ENCODE data around the gene FAM177A1. TPM values are rescaled to one million over a fixed set of nuclear protein-coding genes. Genes with fewer than 3 reads are reported as not detected.

The FAM177A1 gene
- polyA plus RNA-seq, 2 of the 4 experiments (the other 2 are of a cell fraction), result 76.9 to 102 TPM

DNA sequence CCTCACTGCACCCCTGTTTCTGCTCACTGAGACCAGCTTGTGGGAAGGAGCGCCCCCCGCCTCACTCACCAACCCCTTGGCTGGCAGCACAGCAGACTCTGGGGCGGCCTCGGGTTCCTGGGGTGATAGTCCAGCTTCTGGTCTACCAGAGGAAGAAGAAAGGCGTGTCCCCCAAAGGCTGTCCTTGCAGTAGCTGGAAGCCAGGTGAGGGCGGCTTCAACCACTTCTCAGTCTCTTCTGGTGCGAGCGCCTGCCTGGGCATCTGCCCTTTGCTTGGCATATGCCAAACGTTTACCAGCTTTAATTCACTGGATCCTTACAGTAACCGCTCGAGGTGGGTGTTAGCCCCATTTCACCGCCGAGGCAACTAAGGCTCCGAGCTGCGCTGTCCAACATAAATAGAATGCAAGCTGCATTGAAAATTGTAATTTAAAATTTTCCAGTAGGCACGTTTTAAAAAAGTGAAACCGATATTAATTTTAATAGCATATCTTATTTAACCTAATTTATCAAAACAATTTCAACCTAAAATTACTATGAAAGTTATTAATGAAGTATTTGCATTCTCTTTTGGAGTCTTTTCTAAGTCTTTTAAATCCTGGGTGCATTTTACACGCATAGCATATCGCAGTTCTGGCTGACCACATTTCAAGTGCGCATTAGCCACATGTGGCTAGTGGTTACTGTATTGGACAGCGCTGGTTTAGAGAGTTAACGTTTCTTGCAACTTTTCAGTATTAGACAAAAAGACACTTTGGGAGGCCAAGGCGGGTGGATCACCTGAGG, 872 bp downstream of the FAM177A1 start:
- DNase-seq (ENCODE audit: low read depth in 1 of 2, low spot score in 1 of 2) (peak; percentile 51 to 64), ATAC-seq (peak; percentile 70 to 72), FAIRE-seq (no peak)
- Histone ChIP-seq H3K4me1 (peaks cover 49% of the 10 kb centered on the region), H3K4me2 (peak overlapping the region; percentile 69), H3K27ac (peak overlapping the region; percentile 92 to 93), H3K4me3 (peak overlapping the region; percentile 82), H3K9me3 (no peaks in the 10 kb centered on the region)
- 9% methylated on average over 23 of the region's 23 CpGs for WGBS (ENCODE audit: missing lambda C conversion rate)
- ChIA-PET POLR2A (interaction anchor here (0.6 to 3.0 kb wide), 9 partner anchors 9 to 357 kb away, joined by 3 to 36 read pairs (median 8); partner anchors contain the start of genes NFKBIA, PPP2R3C, PRORP and PSMA6), CTCF (interaction anchor here (0.6 to 1.7 kb wide), 9 partner anchors 8 to 432 kb away, joined by 3 to 5 read pairs (median 3); partner anchors contain the start of gene PPP2R3C)
- no peak for TF ChIP-seq RARB (CRISPR knock-in tag; IDR thresholded peaks at IDR 0.05)
- no peak for TF ChIP-seq CBX8 (IDR thresholded peaks at IDR 0.05)
- no peak for TF ChIP-seq POLR2AphosphoS2 (conservative IDR thresholded peaks at IDR 0.05; ENCODE audit: low read length)
- no peak for TF ChIP-seq EP300 (IDR thresholded peaks at IDR 0.05)
- peak; percentile 69; the same call in 1 of the 2 replicates for TF ChIP-seq KDM1A (IDR thresholded peaks at IDR 0.05; ENCODE audit: low read depth)
- no peak for TF ChIP-seq RAD21 (conservative IDR thresholded peaks at IDR 0.05 in 1 of 2, IDR thresholded peaks at IDR 0.05 in 1 of 2)
- no peak for TF ChIP-seq ZSCAN20 (CRISPR knock-in tag; IDR thresholded peaks at IDR 0.05)
- TF ChIP-seq ESRRA (IDR thresholded peaks at IDR 0.05; ENCODE audit: borderline replicate concordance, low read length), result no peak
- no peak for TF ChIP-seq EHMT2 (IDR thresholded peaks at IDR 0.05; ENCODE audit: low read depth)
- TF ChIP-seq POLR2A (IDR thresholded peaks at IDR 0.05; ENCODE audit: low read length), result no peak
- TF ChIP-seq, protein P1, sequence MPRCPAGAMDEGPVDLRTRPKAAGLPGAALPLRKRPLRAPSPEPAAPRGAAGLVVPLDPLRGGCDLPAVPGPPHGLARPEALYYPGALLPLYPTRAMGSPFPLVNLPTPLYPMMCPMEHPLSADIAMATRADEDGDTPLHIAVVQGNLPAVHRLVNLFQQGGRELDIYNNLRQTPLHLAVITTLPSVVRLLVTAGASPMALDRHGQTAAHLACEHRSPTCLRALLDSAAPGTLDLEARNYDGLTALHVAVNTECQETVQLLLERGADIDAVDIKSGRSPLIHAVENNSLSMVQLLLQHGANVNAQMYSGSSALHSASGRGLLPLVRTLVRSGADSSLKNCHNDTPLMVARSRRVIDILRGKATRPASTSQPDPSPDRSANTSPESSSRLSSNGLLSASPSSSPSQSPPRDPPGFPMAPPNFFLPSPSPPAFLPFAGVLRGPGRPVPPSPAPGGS (IDR thresholded peaks at IDR 0.05), result no peak
- no peak for TF ChIP-seq CEBPB (IDR thresholded peaks at IDR 0.05)
- no peak for TF ChIP-seq RNF2 (IDR thresholded peaks at IDR 0.05; ENCODE audit: borderline replicate concordance, low read depth)
- no peak for TF ChIP-seq HEYL (CRISPR knock-in tag; IDR thresholded peaks at IDR 0.05)
- no peak for TF ChIP-seq TFCP2L1 (CRISPR knock-in tag; IDR thresholded peaks at IDR 0.05)
- no peak for TF ChIP-seq SMC3 (IDR thresholded peaks at IDR 0.05)
- TF ChIP-seq GATA3 (IDR thresholded peaks at IDR 0.05; ENCODE audit: borderline replicate concordance), result peak; percentile 4; the same call in 1 of the 2 replicates
- TF ChIP-seq, protein P2, sequence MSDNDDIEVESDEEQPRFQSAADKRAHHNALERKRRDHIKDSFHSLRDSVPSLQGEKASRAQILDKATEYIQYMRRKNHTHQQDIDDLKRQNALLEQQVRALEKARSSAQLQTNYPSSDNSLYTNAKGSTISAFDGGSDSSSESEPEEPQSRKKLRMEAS (IDR thresholded peaks at IDR 0.05), result 0 out of 2 replicates have a peak, but pooled peaks have one; percentile 6
- no peak for TF ChIP-seq FOSL2 (IDR thresholded peaks at IDR 0.05)
- no peak for TF ChIP-seq FOSL2 (CRISPR knock-in tag; IDR thresholded peaks at IDR 0.05)
- no peak for TF ChIP-seq HOXA7 (CRISPR knock-in tag; IDR thresholded peaks at IDR 0.05)
- TF ChIP-seq NFE2L2 (conservative IDR thresholded peaks at IDR 0.05; ENCODE audit: low read length), result no peak
- no peak for TF ChIP-seq RFX5 (IDR thresholded peaks at IDR 0.05)
- TF ChIP-seq, protein P3, sequence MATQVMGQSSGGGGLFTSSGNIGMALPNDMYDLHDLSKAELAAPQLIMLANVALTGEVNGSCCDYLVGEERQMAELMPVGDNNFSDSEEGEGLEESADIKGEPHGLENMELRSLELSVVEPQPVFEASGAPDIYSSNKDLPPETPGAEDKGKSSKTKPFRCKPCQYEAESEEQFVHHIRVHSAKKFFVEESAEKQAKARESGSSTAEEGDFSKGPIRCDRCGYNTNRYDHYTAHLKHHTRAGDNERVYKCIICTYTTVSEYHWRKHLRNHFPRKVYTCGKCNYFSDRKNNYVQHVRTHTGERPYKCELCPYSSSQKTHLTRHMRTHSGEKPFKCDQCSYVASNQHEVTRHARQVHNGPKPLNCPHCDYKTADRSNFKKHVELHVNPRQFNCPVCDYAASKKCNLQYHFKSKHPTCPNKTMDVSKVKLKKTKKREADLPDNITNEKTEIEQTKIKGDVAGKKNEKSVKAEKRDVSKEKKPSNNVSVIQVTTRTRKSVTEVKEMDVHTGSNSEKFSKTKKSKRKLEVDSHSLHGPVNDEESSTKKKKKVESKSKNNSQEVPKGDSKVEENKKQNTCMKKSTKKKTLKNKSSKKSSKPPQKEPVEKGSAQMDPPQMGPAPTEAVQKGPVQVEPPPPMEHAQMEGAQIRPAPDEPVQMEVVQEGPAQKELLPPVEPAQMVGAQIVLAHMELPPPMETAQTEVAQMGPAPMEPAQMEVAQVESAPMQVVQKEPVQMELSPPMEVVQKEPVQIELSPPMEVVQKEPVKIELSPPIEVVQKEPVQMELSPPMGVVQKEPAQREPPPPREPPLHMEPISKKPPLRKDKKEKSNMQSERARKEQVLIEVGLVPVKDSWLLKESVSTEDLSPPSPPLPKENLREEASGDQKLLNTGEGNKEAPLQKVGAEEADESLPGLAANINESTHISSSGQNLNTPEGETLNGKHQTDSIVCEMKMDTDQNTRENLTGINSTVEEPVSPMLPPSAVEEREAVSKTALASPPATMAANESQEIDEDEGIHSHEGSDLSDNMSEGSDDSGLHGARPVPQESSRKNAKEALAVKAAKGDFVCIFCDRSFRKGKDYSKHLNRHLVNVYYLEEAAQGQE (IDR thresholded peaks at IDR 0.05), result peak; percentile 53; the same call in 1 of the 2 replicates
- TF ChIP-seq PHF8 (IDR thresholded peaks at IDR 0.05; ENCODE audit: borderline replicate concordance, low read depth), result no peak
- TF ChIP-seq, protein P4, sequence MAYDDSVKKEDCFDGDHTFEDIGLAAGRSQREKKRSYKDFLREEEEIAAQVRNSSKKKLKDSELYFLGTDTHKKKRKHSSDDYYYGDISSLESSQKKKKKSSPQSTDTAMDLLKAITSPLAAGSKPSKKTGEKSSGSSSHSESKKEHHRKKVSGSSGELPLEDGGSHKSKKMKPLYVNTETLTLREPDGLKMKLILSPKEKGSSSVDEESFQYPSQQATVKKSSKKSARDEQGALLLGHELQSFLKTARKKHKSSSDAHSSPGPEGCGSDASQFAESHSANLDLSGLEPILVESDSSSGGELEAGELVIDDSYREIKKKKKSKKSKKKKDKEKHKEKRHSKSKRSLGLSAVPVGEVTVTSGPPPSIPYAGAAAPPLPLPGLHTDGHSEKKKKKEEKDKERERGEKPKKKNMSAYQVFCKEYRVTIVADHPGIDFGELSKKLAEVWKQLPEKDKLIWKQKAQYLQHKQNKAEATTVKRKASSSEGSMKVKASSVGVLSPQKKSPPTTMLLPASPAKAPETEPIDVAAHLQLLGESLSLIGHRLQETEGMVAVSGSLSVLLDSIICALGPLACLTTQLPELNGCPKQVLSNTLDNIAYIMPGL (CRISPR knock-in tag; IDR thresholded peaks at IDR 0.05; ENCODE audit: borderline replicate concordance), result no peak
- TF ChIP-seq BHLHE40 (IDR thresholded peaks at IDR 0.05; ENCODE audit: low read depth, low read length), result no peak
- no peak for TF ChIP-seq FOXS1 (CRISPR knock-in tag; IDR thresholded peaks at IDR 0.05)
- TF ChIP-seq SREBF2 (IDR thresholded peaks at IDR 0.05), result no peak
- TF ChIP-seq, protein P5, sequence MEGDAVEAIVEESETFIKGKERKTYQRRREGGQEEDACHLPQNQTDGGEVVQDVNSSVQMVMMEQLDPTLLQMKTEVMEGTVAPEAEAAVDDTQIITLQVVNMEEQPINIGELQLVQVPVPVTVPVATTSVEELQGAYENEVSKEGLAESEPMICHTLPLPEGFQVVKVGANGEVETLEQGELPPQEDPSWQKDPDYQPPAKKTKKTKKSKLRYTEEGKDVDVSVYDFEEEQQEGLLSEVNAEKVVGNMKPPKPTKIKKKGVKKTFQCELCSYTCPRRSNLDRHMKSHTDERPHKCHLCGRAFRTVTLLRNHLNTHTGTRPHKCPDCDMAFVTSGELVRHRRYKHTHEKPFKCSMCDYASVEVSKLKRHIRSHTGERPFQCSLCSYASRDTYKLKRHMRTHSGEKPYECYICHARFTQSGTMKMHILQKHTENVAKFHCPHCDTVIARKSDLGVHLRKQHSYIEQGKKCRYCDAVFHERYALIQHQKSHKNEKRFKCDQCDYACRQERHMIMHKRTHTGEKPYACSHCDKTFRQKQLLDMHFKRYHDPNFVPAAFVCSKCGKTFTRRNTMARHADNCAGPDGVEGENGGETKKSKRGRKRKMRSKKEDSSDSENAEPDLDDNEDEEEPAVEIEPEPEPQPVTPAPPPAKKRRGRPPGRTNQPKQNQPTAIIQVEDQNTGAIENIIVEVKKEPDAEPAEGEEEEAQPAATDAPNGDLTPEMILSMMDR (IDR thresholded peaks at IDR 0.05), result no peak
- no peak for TF ChIP-seq HDAC2 (IDR thresholded peaks at IDR 0.05)
- TF ChIP-seq, protein P6, sequence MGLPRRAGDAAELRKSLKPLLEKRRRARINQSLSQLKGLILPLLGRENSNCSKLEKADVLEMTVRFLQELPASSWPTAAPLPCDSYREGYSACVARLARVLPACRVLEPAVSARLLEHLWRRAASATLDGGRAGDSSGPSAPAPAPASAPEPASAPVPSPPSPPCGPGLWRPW (IDR thresholded peaks at IDR 0.05), result no peak
